Measurements from ENCODE around the gene EBLN2. TPM values are rescaled to one million over a fixed set of nuclear protein-coding genes. Genes with fewer than 3 reads are reported as not detected.
A peak's percentile ranks its signal among the peaks of the same experiment; 100 is the strongest.

EBLN2 gene
- total RNA-seq, 2 experiments from 2014 or later = 6.3 to 6.9 TPM

GRCh38 chr3:73069775-73070444 lies 8.5 kb downstream of the EBLN2 start:
- Mint-ChIP-seq H3K36me3 (ENCODE audit: low read depth) (peaks cover 10% of the 10 kb centered on the region), H3K4me1 (peaks cover 24% of the 10 kb centered on the region)
- CTCF ChIA-PET = interaction anchor here (2.0 kb wide), 1 partner anchor 14 kb away, joined by 6 read pairs; no protein-coding TSS in a partner anchor

DNA sequence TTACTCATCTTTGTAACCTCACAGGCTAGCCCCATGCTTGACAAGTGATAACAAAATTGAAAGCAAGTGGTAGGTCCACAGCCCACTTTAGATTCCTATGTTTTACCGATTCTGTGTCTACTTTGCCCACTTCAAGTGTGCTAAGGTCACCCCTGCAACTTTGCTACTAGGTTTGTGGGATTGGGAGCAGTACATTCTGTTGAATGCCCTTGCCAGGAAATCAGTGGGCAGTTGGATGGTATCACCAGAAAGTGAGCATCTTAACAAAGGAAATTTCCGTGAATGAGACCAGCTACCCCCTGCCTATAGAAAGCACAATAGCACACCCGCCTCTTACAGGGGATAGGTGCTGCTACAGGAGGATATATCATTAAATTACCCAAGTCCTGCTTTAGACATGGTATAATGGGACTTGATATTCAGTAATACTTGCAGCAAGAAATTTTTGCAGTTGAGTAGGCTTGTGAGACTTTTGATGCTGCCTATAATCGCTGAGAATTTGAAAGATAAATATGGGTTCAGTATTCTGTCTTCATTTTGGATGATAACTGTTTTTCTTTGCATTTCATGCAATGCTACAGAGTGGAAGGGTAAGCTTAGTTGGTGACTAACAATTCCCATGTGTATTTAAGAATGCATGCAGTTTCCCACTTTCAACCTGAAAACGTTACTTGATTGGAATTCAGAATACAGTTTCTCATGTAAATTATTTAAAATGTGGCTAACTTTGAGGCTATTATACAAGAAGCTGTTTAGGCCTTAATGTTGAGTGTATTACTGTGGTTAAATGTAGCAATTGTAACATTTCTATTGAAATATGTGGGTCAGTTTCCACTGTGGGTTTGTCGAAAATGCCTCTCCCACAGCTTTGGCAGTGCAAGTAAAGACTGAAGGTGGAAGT lies 9.5 kb downstream of the EBLN2 start:
- CTCF ChIA-PET = interaction anchor here (2.0 kb wide), 1 partner anchor 15 kb away, joined by 6 read pairs; no protein-coding TSS in a partner anchor
- DNase-seq = no peak
- Mint-ChIP-seq H3K27ac (no peak overlapping the region), H3K27me3 (no peaks in the 10 kb centered on the region), H3K9me3 (no peaks in the 10 kb centered on the region), H3K4me1 (peaks cover 24% of the 10 kb centered on the region), H3K4me3 (no peak overlapping the region), H3K36me3 (ENCODE audit: low read depth) (peaks cover 4% of the 10 kb centered on the region)
- POLR2A ChIA-PET = no interaction called here

More at GRCh38 chr3:73069775-73070444, 8.5 kb downstream of the EBLN2 start:
- H3K27ac Mint-ChIP-seq = peak overlapping the region; percentile 41
- H3K4me3 Mint-ChIP-seq = no peak overlapping the region
- DNase-seq = no peak
- POLR2A ChIA-PET = no interaction called here
- no peaks in the 10 kb centered on the region for H3K27me3 Mint-ChIP-seq
- no peaks in the 10 kb centered on the region for H3K9me3 Mint-ChIP-seq

DNA sequence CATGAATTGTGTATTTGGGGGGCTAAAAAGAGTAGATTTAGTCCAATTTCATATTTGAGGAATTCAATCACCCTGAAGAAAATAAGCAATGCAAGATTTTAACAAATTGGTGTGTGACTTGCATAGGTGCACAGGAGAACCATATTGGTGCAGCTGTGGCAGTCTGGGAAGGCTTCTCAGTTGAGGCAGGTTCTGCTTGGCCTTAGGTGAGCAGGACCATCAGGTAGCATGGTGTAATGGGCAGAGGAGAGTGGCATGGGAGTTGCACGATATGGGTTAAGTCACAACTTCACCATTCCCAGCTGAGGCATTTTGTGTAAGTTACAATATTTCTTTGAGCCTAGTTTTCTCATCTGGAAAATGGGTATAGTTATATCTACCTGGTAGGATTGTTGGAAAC lies 10.5 kb downstream of the EBLN2 start:
- CTCF ChIA-PET = no interaction called here
- no peak overlapping the region for H3K4me3 Mint-ChIP-seq
- no peaks in the 10 kb centered on the region for H3K27me3 Mint-ChIP-seq
- no peaks in the 10 kb centered on the region for H3K9me3 Mint-ChIP-seq
- no peak overlapping the region for H3K27ac Mint-ChIP-seq
- no peak for DNase-seq
- POLR2A ChIA-PET = no interaction called here
- H3K36me3 Mint-ChIP-seq (ENCODE audit: low read depth) = no peaks in the 10 kb centered on the region
- peaks cover 24% of the 10 kb centered on the region for H3K4me1 Mint-ChIP-seq

DNA sequence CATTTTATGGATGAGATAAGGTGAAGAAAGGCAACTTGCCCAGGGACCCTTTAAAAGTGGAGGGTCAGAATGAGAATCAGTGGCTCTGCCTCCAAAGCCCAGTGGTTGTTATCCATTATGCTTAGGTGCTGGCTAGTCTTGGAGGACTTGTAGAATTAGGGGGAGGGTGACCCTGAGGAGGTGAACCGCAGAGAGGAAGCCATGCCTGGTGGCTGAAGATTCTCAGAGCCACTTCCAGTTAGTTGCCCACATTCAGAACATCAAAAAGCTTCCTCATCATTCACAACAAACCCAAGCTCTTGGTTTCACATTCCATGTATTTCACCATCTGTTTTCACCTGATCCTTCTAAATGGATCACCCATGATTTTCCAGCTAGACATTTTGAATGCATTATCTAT lies 11.2 kb downstream of the EBLN2 start:
- Mint-ChIP-seq H3K4me3 (no peak overlapping the region), H3K27ac (no peak overlapping the region), H3K36me3 (ENCODE audit: low read depth) (no peaks in the 10 kb centered on the region), H3K27me3 (no peaks in the 10 kb centered on the region), H3K9me3 (no peaks in the 10 kb centered on the region), H3K4me1 (peaks cover 24% of the 10 kb centered on the region)
- POLR2A ChIA-PET = no interaction called here
- DNase-seq = no peak
- CTCF ChIA-PET = no interaction called here

- no peak overlapping the region for H3K27ac Mint-ChIP-seq
- POLR2A ChIA-PET = no interaction called here
- DNase-seq = no peak
These were observed 11.7 kb downstream of the EBLN2 start for GRCh38 chr3:73073091-73073707.

DNA sequence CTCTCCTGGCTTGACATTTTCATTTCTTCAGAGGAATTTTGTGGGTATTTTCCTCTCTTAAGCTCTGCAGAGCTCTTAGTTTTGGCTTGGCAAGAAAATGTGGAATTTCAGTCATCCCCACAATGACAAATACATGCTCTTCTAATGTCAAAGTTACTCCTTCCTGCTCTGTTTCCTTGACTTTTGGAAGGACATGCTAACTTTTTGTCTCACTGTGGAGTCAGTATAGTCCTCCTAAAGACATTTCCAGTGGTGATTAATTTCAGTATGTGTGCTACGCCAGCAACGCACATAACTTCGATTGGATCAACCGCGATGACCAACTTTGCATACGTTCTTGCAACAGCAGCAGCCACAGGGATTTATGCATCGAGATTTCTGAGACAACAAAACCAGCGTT lies 13.3 kb downstream of the EBLN2 start:
- Mint-ChIP-seq H3K4me1 (peaks cover 24% of the 10 kb centered on the region), H3K27ac (no peak overlapping the region), H3K4me3 (no peak overlapping the region), H3K27me3 (no peaks in the 10 kb centered on the region), H3K36me3 (ENCODE audit: low read depth) (no peaks in the 10 kb centered on the region), H3K9me3 (no peaks in the 10 kb centered on the region)
- POLR2A ChIA-PET = no interaction called here
- DNase-seq = no peak
- CTCF ChIA-PET = no interaction called here

More at GRCh38 chr3:73073091-73073707, 11.7 kb downstream of the EBLN2 start:
- no peaks in the 10 kb centered on the region for H3K9me3 Mint-ChIP-seq
- no peaks in the 10 kb centered on the region for H3K27me3 Mint-ChIP-seq
- H3K4me3 Mint-ChIP-seq = no peak overlapping the region
- no peaks in the 10 kb centered on the region for H3K36me3 Mint-ChIP-seq (ENCODE audit: low read depth)
- CTCF ChIA-PET = interaction anchor here (0.6 kb wide), 1 partner anchor 177 kb away, joined by 3 read pairs; no protein-coding TSS in a partner anchor
- peaks cover 24% of the 10 kb centered on the region for H3K4me1 Mint-ChIP-seq

- Mint-ChIP-seq H3K27me3 (no peaks in the 10 kb centered on the region), H3K9me3 (no peaks in the 10 kb centered on the region), H3K4me3 (no peak overlapping the region), H3K4me1 (peaks cover 3% of the 10 kb centered on the region), H3K36me3 (ENCODE audit: low read depth) (no peaks in the 10 kb centered on the region), H3K27ac (no peak overlapping the region)
- POLR2A ChIA-PET = no interaction called here
- CTCF ChIA-PET = no interaction called here
- no peak for DNase-seq
These were observed 18.9 kb downstream of the EBLN2 start for GRCh38 chr3:73080216-73080966.

DNA sequence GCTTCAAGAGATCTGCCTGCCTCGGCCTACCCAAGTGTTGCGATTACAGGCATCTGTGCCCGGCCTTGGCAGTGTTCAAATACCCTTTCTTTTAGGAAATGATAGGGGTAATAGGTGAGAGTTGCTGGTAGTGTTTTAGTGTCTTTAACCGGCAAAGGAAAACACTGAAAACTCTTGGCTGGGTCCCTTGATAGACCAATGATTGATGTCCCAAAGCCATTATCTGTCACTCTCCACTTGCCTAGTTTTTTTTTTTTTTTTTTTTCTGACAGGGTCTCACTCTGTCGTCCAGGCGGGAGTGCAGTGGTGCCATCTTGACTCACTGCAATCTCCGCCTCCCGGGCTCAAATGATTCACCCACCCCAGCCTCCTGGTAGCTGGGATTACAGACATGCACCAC lies 19.7 kb downstream of the EBLN2 start:
- no peaks in the 10 kb centered on the region for H3K36me3 Mint-ChIP-seq (ENCODE audit: low read depth)
- CTCF ChIA-PET = no interaction called here
- no peaks in the 10 kb centered on the region for H3K27me3 Mint-ChIP-seq
- H3K4me1 Mint-ChIP-seq = peaks cover 6% of the 10 kb centered on the region
- DNase-seq = no peak
- no peak overlapping the region for H3K27ac Mint-ChIP-seq
- H3K4me3 Mint-ChIP-seq = no peak overlapping the region
- POLR2A ChIA-PET = no interaction called here
- no peaks in the 10 kb centered on the region for H3K9me3 Mint-ChIP-seq

DNA sequence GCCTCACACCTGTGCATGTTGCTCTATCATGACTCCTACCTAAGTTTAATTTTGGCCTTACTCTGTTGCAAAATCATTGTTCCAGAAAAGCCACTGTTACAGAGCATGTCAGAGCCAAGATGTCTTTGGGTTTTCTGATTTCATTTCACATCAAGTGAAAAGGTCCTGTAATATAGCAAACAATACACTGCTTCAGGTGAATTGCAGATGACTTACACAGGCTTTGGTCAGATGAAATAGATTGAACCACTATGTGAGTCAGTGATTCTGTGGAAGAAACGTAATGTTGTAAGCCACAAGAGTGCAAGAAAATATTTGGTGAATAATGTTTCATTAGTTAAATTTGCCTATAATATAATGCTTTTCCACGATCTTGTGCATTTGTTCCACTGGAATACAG lies 22.7 kb downstream of the EBLN2 start:
- no peak overlapping the region for H3K4me3 Mint-ChIP-seq
- H3K27me3 Mint-ChIP-seq = no peaks in the 10 kb centered on the region
- H3K27ac Mint-ChIP-seq = no peak overlapping the region
- H3K4me1 Mint-ChIP-seq = peaks cover 11% of the 10 kb centered on the region
- no peaks in the 10 kb centered on the region for H3K9me3 Mint-ChIP-seq
- ChIA-PET POLR2A (no interaction called here), CTCF (no interaction called here)
- no peak for DNase-seq
- H3K36me3 Mint-ChIP-seq (ENCODE audit: low read depth) = no peaks in the 10 kb centered on the region

- peak; percentile 52 for DNase-seq
- POLR2A ChIA-PET = no interaction called here
- Mint-ChIP-seq H3K27ac (no peak overlapping the region), H3K4me3 (no peak overlapping the region), H3K9me3 (no peaks in the 10 kb centered on the region), H3K36me3 (ENCODE audit: low read depth) (no peaks in the 10 kb centered on the region), H3K27me3 (no peaks in the 10 kb centered on the region), H3K4me1 (peaks cover 8% of the 10 kb centered on the region)
- CTCF ChIA-PET = interaction anchor here (0.7 to 1.7 kb wide), 3 partner anchors 11 to 235 kb away, joined by 3 to 5 read pairs (median 3); no protein-coding TSS in a partner anchor
These were observed 24.6 kb downstream of the EBLN2 start for GRCh38 chr3:73086071-73086494.

DNA sequence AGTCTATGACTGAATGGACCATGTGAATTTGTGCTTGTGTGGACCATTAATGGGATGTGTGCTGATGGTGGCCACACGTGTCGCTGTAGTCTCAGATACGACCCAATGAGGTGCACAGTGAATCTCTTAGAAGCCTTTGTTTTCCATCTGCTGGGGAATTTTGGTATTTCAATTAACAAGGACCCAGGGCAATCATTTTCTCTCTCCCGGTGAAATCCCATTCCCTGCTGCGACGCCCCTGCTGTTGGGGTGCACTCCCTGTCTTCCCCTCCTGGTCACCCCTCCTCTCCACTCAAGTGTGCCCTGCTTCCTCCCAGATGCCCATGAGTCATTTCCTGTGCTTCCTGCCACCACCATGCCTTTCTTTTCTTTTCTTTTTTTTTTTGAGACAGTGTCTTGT lies 32.7 kb downstream of the EBLN2 start:
- Mint-ChIP-seq H3K4me3 (no peak overlapping the region), H3K27ac (no peak overlapping the region), H3K9me3 (no peaks in the 10 kb centered on the region), H3K4me1 (peaks cover 8% of the 10 kb centered on the region), H3K36me3 (ENCODE audit: low read depth) (no peaks in the 10 kb centered on the region), H3K27me3 (no peaks in the 10 kb centered on the region)
- DNase-seq = no peak
- POLR2A ChIA-PET = no interaction called here
- CTCF ChIA-PET = no interaction called here

DNA sequence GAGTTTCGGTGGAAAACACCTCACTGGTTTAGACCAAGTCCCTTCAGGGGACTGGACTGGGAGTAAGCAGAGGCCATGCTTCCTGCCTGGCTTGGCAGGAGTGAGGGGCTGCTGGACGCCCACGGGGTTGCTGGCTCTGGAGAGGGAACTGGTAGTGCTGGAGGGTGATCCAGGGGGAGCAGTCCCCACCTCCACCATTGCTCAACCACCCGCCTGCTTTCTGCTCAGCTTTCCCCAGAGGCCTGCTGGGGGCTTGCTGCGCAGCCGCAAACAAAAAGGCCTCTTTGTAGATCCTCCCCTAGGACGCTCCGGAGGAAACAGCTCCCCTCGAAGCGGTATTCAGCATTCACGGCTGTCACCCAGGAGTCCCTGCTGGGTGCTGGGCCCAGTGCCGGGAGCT lies 33.5 kb downstream of the EBLN2 start:
- POLR2A ChIA-PET = no interaction called here
- no peak for DNase-seq
- H3K36me3 Mint-ChIP-seq (ENCODE audit: low read depth) = no peaks in the 10 kb centered on the region
- peaks cover 8% of the 10 kb centered on the region for H3K4me1 Mint-ChIP-seq
- no peak overlapping the region for H3K4me3 Mint-ChIP-seq
- H3K9me3 Mint-ChIP-seq = no peaks in the 10 kb centered on the region
- CTCF ChIA-PET = interaction anchor here (0.6 to 1.0 kb wide), 2 partner anchors 9 to 408 kb away, joined by 3 read pairs; no protein-coding TSS in a partner anchor
- no peaks in the 10 kb centered on the region for H3K27me3 Mint-ChIP-seq
- no peak overlapping the region for H3K27ac Mint-ChIP-seq
